Hematopoietic multipotent progenitor cell treated with erythropoietin and hydrocortisone succinate and interleukin-3 and kit ligand, for 6 days (in vitro differentiated cells): ENCODE measurements around the gene BICDL2.

Experiments used
- DNase-seq: peaks from one replicate; pipeline ENCODE4 v3.0.0-alpha.2; 2015

BICDL2 gene

GRCh38 chr16:3045758-3046640, 9.3 kb upstream of the BICDL2 start, which contains the start of gene MMP25:
Gene MMP25, plus strand, starts transcription at chr16:3046561. Its CDS starts 357 bp downstream, at chr16:3046918.
- DNase-seq = no peak

GRCh38 chr16:3044708-3045107, 8.0 kb upstream of the BICDL2 start:
- no peak for DNase-seq

- DNase-seq = no peak
Observed at GRCh38 chr16:3042376-3042775, 5.6 kb upstream of the BICDL2 start.

- no peak for DNase-seq
Observed at GRCh38 chr16:3038896-3039295, 2.2 kb upstream of the BICDL2 start.

GRCh38 chr16:3038256-3038655, 1.5 kb upstream of the BICDL2 start:
- no peak for DNase-seq

- no peak for DNase-seq
Observed at GRCh38 chr16:3035972-3036725, 595 bp downstream of the BICDL2 start.

- DNase-seq = no peak
Observed at GRCh38 chr16:3035289-3035971, 1.3 kb downstream of the BICDL2 start.

GRCh38 chr16:3032624-3033023, 4.1 kb downstream of the BICDL2 start:
- DNase-seq = no peak

GRCh38 chr16:3030222-3031212, 6.2 kb downstream of the BICDL2 start:
- DNase-seq = no peak

- peak; percentile 52 for DNase-seq
Observed at GRCh38 chr16:3029491-3030221, 7.1 kb downstream of the BICDL2 start.

GRCh38 chr16:3028716-3029319, 7.9 kb downstream of the BICDL2 start:
- no peak for DNase-seq

- DNase-seq = peak; percentile 90
Observed at GRCh38 chr16:3027983-3028715, 8.6 kb downstream of the BICDL2 start.

GRCh38 chr16:3027489-3027795, 9.3 kb downstream of the BICDL2 start:
- DNase-seq = no peak

- DNase-seq = no peak
Observed at GRCh38 chr16:3026609-3027488, 9.9 kb downstream of the BICDL2 start.

- no peak for DNase-seq
Observed at GRCh38 chr16:3026003-3026378, 10.8 kb downstream of the BICDL2 start.

GRCh38 chr16:3025032-3026002, 11.4 kb downstream of the BICDL2 start:
- DNase-seq = no peak

- DNase-seq = peak; percentile 99
Observed at GRCh38 chr16:3023669-3024478, 12.9 kb downstream of the BICDL2 start, which contains the start of the genes HCFC1R1 and THOC6. Gene HCFC1R1, minus strand, starts transcription at chr16:3023942. Its CDS starts 1 bp downstream, at chr16:3023941. Gene THOC6, plus strand, starts transcription at chr16:3024035. Its CDS starts 292 bp downstream, at chr16:3024327.
